Cardiac septum (tissue), 1 donor: ENCODE data around the gene SLC46A2. TPM values are rescaled to one million over a fixed set of nuclear protein-coding genes. Genes with fewer than 3 reads are reported as not detected.

Experiments used
- DNase-seq: peaks from one replicate; pipeline ENCODE4 v3.0.0-alpha.2; 2020; ENCODE audit warnings: low spot score
- intact Hi-C: fragments of 100-400 bp; cut with DNase I; formaldehyde crosslinking; loops from one replicate; pipeline ENCODE4 v1.14.0; 2022
- long read RNA-seq: library from polyadenylated mRNA; unstranded; transcript quantifications from one replicate; pipeline ENCODE4 v2.0.0, GENCODE V29; 2021
- total RNA-seq: library from RNA; stranded (reverse); fragmentation: NEBNext Ultra II Directional; extraction: Animal tissue kit (Norgen Biotek cat#: 25700); gene quantifications from one replicate; pipeline ENCODE4 v1.2.1, GENCODE V29; 2021
- donor health status: DM: no; HTN: no; CAD: no.

Gene SLC46A2
- 0.16 TPM for total RNA-seq
- long read RNA-seq, partial matches to known transcripts: 0 of 1 reads
- long read RNA-seq, other reads (novel, unspliced or antisense): 1 of 1 reads

DNA sequence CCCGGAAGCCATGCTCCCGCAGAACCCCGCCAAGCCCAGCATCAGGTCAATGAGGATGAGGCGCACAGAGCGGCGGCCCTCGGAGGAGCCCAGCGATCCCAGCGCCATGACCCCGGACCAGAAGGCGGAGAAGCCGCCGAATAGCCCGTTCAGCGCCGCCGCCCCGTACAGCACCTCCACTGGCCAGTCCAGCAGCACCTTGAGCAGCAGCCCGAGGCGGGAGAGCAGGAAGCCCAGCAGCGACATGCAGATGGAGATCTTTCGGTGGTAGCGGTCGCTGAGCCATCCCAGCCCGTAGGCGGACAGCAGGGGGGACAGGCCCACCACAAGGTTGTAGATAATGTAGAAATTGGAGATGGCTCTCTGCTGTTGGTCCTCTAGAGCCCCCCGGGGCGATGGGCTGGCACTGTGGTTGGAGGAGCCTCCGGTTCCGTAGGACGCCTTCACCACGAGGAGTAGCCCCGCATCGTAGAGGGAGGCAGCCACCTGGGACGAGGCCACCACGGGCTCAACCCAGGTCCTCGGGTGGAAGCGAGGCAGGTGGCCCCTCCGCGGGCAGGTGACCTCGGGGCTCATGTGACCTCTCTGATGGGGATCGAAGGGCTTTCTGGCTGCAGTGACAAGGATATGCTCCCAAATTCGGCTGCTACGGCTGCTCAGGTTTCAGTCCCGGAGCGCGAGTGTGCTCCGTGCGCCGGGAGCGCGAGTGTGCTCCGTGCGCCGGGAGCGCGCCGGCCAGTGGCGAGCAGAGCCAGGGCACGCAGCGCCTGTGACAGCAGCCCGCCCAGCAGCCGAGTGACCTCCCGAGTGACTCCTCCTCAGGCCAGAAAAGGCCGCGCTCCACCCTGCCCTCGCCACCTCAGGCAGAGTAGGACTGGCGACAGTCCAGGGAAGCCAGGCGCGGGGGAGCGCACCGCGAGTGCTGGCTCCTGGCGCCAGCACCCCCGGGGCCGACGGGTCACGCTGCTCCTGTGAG, at the start of gene SLC46A2:
Gene SLC46A2, minus strand, starts transcription at position 771 of the 976 bp plus-strand sequence. Its CDS starts 195 bp downstream, at position 576.
- intact Hi-C loops: no loop called here
- DNase-seq: no peak

- intact Hi-C loops: no loop called here
- no peak for DNase-seq
These were observed 48.7 kb upstream of the SLC46A2 start for GRCh38 chr9:112939418-112939817.

DNA sequence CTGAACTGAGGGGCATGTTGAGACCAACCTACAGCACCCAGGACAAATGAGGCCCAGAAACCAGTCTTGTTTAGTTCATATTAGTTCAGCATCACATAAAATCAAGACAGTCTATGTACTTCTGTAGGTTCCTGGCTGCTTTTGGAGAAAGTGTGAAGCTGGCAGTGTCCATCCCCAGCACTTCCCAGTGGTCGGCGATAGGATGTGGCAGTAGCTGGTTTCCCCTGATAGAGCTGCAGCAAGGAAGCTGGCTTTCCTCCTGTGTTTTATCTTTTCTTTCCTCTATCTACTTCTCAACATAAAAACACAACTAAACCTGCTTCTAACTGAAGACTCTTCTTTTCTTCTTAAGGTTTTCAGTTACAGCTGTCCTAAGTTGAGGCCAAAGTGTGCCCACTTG, 43.0 kb upstream of the SLC46A2 start:
- DNase-seq: no peak
- intact Hi-C loops: no loop called here

DNA sequence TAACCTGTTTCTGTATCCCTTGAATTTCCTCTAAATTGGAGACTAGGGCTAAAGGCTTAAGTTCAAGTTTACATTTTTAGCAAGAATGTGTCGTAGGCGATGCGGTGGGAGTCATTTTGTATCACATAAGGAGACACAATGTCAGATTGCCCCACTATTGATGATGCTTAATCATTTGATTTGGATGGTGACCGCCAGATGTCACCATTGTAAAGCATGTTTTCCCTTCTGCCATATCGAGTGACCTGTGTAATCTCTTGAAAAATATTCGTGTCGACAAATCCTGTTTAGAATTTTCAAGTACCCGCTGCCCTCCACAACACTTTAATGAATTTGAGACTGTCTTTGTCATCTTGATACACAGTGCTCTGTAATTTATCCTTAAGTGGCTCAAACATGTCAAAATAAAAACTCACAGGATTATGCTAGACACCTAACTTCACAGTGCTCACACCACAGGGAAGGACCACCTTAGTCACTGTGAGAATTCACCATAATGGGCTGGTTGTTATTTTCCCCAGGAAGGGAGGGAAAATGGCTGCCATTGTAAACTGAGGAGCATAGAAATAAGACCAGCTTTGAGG, 34.5 kb upstream of the SLC46A2 start:
- no peak for DNase-seq
- intact Hi-C loops: loop anchor here (10.0 kb wide), 1 partner anchor 170 kb away; no protein-coding TSS in a partner anchor

DNA sequence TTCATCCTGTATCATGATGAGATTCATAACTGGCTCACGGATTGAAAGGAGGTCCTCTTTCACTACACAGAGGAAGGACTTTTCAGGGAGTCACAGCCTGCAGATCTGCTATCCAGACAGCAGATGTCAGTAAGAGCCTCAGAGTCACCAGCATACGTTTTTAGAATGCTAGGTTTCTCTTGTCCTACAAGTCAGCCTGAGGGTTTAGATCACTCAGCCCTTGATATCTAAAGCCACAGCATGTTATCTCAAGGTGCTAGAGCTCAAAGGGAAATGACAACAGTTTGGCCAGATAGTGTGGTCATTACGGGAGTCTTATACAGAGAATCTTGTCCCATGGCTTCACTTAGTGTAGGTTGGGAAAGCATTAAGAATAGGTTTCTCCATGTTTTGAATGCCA, 30.9 kb upstream of the SLC46A2 start:
- no peak for DNase-seq
- intact Hi-C loops: loop anchor here (10.0 kb wide), 1 partner anchor 173 kb away; no protein-coding TSS in a partner anchor

- no peak for DNase-seq
- intact Hi-C loops: no loop called here
These were observed 27.3 kb upstream of the SLC46A2 start for GRCh38 chr9:112917987-112918362.

DNA sequence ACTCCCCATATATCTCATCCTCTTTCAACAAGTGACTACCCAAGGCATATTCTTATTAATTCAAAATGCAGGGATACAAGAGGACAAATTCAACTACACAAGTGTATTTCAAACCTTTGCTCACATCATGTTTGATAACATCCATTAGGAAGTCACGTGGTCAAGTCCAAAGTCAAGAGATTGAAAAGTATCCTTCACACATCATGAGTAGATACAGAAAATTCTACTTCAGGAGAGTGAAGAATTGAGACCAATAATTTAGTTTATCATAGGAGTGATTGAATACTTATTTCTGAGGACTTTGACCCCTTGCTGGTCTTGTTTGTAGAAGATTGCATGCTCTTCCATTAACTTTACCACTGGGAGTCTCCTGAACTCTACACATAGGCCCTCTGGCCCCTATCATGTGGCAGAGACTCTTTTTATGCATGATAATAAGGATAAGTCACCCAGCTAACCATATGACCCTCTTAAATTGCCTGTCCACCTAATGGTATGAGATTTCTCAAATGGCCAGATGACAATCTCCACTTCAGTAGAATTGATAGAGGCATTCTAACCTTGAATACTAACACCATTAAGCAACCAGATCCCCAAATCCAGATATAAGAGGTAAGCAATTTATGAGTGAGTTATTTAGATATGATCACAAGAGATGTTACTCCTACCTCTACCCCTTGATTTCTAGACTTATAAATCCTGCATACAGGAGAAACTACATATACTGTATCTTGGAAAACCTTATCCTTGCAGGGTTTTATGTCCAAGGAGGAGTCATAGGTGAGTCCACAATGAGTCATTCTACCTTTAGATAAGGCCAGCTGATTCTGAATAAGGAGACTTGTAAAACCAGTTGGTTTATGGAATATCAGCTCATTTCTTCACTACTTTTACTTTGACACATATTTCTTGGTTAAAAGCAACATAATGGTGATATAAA, 26.6 kb upstream of the SLC46A2 start:
- no peak for DNase-seq
- intact Hi-C loops: no loop called here

- intact Hi-C loops: no loop called here
These were observed 23.8 kb upstream of the SLC46A2 start for GRCh38 chr9:112914524-112914923.

GRCh38 chr9:112913326-112913725, 22.6 kb upstream of the SLC46A2 start:
- no peak for DNase-seq
- intact Hi-C loops: no loop called here

More at GRCh38 chr9:112914524-112914923, 23.8 kb upstream of the SLC46A2 start:
- no peak for DNase-seq

DNA sequence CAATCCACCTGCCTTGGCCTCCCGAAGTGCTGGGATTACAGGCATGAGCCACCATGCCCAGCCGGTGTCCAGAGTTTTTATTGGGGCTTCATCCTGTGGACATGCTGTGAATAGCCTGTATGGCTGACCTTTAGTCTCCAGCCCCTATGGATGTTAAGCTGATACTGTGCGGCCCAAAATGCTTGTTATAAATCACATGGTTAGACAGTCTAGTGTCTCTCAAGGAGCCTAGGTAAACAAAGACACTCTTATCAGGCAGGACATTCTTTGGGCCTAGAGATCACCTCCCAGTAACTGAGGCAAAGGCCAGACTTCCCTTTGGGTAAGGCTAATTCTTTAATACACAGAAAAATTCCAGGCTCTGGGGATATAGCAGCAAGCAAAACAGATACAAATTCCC, 22.0 kb upstream of the SLC46A2 start:
- no peak for DNase-seq
- intact Hi-C loops: no loop called here

DNA sequence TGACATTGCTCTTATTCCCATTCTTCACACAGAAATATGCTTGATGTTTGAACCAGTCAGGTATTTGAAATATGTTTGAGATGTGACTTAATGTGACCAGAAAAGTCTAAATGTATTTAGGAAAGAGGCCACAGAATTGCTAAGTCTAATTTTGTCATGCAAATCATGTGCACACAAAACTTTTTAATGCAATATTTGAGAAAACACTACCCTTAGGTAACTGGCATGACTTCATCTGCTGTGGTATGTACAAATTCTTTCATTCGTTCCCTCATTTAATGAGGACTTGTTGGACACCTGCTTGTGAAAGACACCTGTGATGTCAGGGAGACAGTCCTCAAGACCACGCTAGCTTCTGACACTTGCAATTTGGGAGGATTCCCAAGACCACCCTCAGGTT, 21.1 kb upstream of the SLC46A2 start:
- intact Hi-C loops: no loop called here
- DNase-seq: no peak

- intact Hi-C loops: no loop called here
- DNase-seq: no peak
These were observed 14.4 kb upstream of the SLC46A2 start for GRCh38 chr9:112905084-112905483.

- no peak for DNase-seq
- intact Hi-C loops: loop anchor here (5.0 kb wide), 1 partner anchor 59 kb away; no protein-coding TSS in a partner anchor
These were observed 10.2 kb upstream of the SLC46A2 start for GRCh38 chr9:112900901-112901300.

GRCh38 chr9:112900488-112900887, 9.8 kb upstream of the SLC46A2 start:
- no peak for DNase-seq
- intact Hi-C loops: loop anchor here (5.0 kb wide), 1 partner anchor 58 kb away; no protein-coding TSS in a partner anchor

DNA sequence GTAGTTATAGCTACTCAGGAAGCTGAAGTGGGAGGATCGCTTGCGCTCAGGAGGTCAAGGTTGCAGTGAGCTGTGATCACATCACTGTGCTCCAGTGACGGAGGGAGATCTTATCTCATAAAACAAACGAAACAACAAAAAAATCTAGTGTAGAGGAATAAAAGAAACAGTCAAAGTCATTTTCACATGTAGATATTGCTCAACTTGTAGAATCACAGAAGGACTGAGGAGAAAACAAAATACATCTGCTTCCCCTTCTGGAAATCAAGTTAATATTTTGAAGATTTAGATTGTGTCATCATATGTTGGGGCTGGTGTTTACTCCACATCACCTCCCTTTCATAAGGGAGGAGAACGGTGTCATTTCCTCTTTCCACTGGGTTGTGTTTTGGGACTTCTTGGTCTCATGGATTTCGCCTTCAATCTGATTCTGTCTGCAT, 8.2 kb upstream of the SLC46A2 start:
- intact Hi-C loops: no loop called here
- DNase-seq: no peak

DNA sequence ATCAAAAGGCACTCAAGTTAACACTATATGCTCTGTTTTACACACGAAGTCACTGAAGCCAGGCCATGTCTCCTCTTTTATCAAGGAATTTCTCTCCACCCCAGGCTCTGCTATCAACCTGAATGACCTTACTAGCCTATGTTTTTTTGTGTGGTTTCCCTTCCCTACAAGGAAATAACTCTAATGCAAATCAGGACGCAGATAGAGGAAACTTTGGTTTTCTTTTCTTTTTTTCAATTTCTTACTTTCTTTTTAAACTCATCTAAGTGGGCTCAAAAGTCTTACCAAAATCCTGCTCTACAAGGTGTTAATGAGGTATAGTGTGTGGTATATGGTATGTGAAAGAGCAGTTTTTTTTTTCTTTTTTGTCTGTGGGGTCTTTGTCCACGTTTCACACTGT, 5.5 kb upstream of the SLC46A2 start:
- intact Hi-C loops: no loop called here
- DNase-seq: no peak

DNA sequence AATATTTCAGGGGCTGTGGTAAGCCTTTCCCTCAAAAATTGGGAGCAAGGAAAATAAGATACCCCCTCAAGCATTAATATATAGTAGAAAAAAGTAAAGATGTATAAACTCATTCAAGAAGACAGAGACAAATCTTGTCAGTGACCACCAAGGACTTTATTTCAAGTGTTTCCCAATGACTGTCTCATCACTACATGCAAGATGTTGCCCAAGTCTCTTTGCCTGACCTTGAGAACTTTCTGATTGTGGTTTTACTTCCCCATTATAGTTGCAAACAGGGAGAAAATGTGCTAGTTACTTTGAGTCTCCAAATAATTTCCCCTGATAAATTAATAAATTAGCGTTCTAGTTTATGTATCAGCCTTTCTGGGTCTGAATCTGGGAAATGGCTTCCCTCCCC, 4.0 kb upstream of the SLC46A2 start:
- intact Hi-C loops: no loop called here
- DNase-seq: no peak

GRCh38 chr9:112894041-112894440, 3.4 kb upstream of the SLC46A2 start:
- intact Hi-C loops: no loop called here
- DNase-seq: no peak

GRCh38 chr9:112892981-112893380, 2.3 kb upstream of the SLC46A2 start:
- no peak for DNase-seq
- intact Hi-C loops: no loop called here
